GM12891 (cell line): ENCODE data around the gene PDIK1L.

Experiments
- POLR2A ChIP-seq: IDR thresholded peaks from 2 replicates; pipeline ENCODE4 v1.6.1; 2011; ENCODE audit warnings: low read depth, low read length, control low read depth
- POLR2AphosphoS5 ChIP-seq: IDR thresholded peaks from 2 replicates; pipeline ENCODE4 v1.6.1; 2011; ENCODE audit warnings: low read depth, low read length, control low read depth
- SPI1 ChIP-seq: IDR thresholded peaks from 2 replicates; pipeline ENCODE4 v1.6.1; 2011; ENCODE audit warnings: low read depth, low read length, control low read depth
- TAF1 ChIP-seq: IDR thresholded peaks from 2 replicates; pipeline ENCODE4 v1.6.1; 2011; ENCODE audit warnings: low read depth, low read length, control low read depth

- TF ChIP-seq POLR2A (no peak), TAF1 (no peak), SPI1 (no peak), POLR2AphosphoS5 (no peak)
These were observed 30.2 kb upstream of the PDIK1L start for GRCh38 chr1:26081267-26082019.
